Measurements from ENCODE around the gene SDK2.
"Not testable (repeated sequence)": the region's sequence is repeated elsewhere in the genome, so short reads cannot be mapped to it uniquely, and the experiment has no call there.

Gene SDK2

GRCh38 chr17:73311428-73311780 is 332.8 kb downstream of the SDK2 start:
- FAIRE-seq, result no peak

- no peak for FAIRE-seq
These were observed 334.3 kb downstream of the SDK2 start for GRCh38 chr17:73309727-73310596.

GRCh38 chr17:73308959-73309358 is 335.3 kb downstream of the SDK2 start:
- FAIRE-seq, result not testable (repeated sequence)

DNA sequence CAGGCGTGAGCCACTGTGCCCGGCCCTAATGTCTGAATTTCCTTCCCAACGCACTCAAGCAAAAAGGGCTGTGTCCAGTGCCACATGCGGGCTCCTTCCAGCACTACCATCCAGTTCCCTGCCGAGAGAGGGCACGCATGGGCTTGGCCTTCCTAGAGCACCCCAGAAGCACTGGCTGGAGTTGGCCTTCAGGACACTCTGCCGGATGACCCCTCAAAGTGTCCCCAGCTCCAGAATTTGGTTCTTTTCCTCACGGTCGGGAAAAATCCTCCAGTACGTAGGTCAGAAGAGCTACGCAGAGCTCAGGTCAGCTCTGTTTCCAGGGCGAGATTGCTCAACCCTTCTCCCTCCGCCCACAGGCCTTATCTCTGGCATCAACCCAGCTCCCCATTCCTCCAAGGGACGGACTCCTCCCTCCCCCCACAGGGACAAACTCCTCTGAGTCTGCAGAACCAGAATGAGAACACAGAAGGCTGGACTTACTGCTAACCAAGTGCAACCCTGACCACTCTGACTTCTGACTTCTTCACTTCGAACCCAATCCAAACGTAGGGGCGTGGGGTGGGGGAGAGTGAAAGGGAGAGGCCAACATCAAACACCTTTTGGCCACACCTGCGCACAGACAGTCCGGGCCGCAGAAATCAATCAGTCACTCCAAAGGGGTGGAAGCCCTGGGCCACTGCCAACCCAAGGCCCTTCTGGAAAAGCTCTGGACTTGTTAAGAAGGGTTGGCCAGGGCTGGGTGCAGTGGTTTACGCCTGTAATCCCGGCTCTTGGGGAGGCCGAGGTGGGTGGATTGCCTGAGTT is 336.0 kb downstream of the SDK2 start:
- no peak for FAIRE-seq

GRCh38 chr17:73307130-73307529 is 337.1 kb downstream of the SDK2 start:
- FAIRE-seq, result no peak

GRCh38 chr17:73305845-73306836 is 338.1 kb downstream of the SDK2 start:
- FAIRE-seq, result no peak

DNA sequence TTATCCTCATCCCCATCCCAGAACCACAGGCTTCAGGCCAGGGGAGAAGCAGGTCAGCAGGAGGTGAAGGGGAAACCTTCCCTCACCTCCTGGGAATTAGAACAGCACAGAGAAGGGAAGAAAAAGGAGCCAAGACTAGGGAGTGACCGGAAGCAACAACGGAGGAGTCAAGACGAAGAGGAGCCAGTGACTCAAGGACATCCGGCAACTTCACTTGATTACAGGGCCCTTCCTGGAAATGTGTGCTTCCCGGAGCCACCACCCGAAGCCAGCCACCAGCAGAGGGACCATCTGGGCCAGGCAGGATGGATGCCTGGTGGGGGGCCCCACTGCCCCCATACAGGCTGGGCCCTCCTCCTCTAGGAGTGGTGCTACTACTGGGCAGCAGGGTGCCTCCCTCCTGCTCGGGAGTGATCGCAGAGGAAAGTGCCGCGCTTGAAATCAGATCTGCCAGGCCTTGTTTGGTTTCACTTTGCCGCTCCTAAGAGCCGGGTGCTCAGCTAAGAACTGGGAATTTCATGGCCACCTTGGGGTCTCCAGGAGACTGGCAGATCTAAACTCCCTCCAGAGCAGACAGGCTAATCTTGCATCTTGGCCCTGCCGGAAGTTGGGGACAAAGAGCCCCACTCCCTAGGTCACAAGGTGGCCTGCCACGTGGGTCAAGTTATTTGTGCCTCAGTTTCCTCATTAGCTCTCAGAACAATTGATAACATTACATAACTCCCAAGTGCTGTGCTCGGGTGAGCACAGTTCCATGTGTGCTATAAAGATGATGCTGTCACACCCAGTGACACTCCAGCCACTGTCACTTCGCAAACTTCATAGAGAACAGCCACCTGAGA is 339.1 kb downstream of the SDK2 start:
- no peak for FAIRE-seq

DNA sequence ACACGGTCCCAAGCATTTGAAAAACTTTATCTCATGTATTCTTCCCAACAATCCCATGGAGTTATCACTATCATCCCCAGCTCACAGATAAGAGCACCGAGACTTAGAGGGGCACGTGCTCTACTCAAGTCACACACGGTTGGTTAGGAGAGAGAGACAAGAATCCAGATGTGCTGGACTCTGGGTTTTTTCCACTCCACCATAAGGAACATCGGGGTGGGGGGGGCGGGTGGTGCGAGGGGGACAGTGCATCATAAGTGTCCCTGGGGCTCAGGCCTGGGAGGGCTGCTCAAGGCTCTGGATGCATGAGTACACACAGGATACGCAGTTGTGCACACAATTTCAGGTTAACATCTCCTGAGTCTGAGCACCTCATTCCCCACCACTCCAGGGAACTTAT is 339.8 kb downstream of the SDK2 start:
- no peak for FAIRE-seq

DNA sequence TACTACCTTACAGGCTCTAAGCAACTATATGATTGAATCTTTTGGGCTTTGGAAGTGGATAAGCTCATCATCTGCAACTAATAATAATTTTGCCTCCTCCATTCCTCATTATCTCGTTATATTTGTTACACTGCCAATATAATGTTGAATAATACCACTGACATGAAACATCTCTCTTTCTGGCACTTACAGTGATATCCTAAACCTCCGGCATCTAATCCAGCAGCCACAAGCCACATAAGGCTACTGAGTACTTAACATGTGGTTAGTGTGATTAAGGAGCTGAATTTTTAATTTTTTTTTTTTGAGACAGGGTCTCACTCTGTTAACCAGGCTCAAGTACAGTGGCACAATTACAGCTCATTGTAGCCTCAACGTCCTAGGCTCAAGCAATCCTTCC is 342.1 kb downstream of the SDK2 start:
- no peak for FAIRE-seq

GRCh38 chr17:73301369-73301768 is 342.9 kb downstream of the SDK2 start:
- no peak for FAIRE-seq

DNA sequence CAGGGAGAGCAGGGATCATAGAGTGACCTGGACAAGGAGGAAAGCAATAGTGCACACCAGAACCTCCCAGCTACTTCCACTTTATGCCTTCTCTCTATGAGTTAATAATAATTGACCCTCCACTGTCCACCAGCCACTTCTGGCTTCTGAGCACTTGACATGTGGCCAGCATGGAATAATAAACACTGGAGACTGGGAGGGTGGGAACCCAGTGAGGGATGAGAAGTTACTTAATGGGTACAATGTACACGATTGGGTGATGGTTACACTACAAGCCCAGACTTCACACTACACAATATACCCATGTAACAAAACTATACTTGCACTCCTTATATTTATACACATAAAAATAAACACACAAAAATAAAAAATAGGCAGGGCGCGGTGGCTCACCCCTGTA is 343.9 kb downstream of the SDK2 start:
- no peak for FAIRE-seq

DNA sequence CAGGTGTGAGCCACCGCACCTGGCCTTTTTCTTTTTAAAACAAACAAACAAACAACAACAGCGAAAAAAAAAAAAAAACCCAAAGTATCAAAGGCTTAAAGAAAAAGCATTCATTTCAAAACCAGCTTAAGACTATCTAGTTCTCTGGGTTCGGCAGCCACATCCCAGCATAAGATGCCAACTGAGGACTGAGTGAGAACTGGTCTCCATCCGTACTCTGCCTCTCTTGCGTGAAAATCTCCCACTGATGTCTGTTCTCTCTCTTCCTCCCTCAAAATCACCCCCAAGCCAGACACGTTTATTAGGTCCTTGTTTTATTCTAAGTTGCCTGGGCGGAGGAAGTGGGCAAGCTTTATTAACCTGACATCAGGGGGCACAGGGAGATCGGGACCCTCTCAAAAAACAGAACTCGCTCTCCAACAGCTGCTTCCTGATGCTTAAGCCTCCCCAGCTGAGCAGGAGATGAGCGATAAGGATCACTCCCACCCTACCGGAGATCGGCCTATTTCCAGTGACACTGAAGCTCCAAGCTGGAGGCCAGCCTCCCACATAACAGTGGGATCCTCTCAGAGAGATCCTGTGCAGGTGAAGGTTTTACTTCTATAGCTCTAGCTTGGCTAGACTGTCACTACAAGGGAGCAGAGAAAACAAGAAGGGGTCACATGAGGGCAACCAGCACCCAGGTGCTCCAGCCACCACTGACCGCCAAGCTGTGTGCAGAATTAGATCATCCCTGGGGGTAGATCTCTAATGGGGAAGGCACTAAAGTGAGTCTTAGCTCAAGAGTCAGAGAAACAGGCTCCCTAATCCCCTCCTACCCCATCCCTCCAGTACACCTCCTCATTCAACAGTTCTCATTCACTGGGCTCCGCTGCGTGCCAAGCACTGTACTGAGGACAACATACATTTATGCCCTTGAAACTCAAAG is 346.0 kb downstream of the SDK2 start:
- no peak for FAIRE-seq

DNA sequence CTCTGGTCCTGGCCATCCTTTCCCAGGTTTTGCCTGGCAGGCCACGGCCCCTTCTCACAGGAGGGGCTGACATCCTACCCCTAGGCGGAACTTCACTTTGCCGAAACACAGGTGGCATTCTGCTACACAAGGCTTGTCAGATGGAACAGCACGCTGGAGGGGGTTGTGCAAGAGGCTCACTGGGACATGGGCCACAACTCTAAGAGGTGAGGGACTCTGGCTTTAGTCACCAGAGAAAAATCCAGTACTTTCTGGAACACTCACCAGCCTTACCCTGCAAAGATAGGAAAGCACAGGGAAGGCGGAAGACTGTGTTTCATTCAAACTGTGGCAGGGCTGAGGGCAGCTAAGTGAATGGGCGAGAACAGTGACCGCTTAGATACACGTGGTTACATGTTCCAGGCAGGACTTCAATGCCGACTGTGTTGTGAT is 350.7 kb downstream of the SDK2 start:
- no peak for FAIRE-seq

GRCh38 chr17:73293031-73293430 is 351.2 kb downstream of the SDK2 start:
- no peak for FAIRE-seq

- FAIRE-seq, result no peak
These were observed 352.2 kb downstream of the SDK2 start for GRCh38 chr17:73292031-73292531.

DNA sequence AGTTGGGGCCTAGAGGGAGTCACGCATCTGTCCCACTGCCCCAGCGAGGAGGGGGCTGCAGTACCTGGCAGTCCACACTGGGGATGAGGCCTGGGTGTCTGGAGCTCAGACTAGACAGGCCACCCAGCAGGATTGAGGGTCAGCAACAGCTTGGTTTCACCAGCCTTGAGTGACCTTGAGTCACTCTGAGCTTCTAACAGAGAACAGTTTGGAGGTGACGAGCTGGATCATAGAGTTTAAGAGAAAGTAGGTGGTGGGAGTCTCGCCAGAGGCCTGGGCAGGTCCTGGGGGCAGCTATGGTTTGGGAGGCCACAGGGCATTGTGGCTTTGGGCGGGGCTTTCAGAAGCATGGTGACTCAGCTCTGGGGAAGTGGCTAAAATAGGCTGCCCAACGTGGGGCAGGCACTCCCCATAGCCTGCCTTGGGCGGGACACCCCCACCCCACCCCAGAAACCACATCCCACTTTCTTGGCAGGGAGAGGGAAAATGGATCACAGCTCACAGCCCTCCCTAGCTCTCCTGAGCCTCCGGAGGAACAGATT is 352.9 kb downstream of the SDK2 start:
- FAIRE-seq, result no peak

- no peak for FAIRE-seq
These were observed 353.6 kb downstream of the SDK2 start for GRCh38 chr17:73290399-73291259.

DNA sequence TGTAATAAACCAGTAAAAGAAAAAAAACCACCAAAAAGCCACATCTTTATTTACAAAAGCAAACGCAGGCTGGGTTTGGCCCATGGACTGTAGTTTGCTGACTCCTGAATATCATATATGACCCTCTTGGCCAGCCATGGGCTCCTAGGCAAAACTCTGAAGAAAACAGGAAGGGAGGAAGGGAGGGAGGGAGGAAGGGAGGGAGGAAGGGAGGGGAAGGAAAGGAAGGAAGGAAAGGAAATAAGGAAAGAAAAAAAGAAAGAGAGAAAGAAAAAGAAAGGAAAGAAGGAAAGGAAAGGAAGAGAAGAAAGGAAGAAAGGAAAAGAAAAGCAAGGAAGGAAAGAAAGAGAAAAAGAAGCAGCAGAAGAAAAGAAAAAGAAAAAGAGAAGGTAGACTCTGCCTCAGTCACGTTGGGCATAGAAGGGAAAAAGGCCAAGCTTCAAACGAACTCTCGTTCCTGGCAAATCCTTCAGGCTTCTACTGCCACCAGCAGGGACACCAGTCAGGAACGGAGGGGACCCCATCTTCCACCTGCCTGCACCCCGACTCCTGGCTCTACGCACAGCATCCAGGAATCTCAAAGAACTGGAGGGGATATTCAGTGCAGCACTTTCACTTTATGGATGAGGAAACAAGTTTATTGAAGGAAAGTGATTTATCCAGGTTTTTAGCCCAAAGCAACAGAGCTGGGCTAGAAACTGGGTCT is 354.5 kb downstream of the SDK2 start:
- no peak for FAIRE-seq
